Large intestine (tissue), 12 donors: ENCODE data around the gene RAMACL. TPM values are rescaled to one million over a fixed set of nuclear protein-coding genes. Genes with fewer than 3 reads are reported as not detected.
"Not testable (repeated sequence)": the region's sequence is repeated elsewhere in the genome, so short reads cannot be mapped to it uniquely, and the experiment has no call there.

Source experiments
- DNase-seq, 2 donors: peaks; one replicate each; pipeline versions ENCODE4 v3.0.0 to v3.0.0-alpha.2; 2013
- H3K27ac ChIP-seq: one replicate; pipeline ENCODE4 v1.5.1; 2013; ENCODE audit warnings: low read length
- H3K27me3 ChIP-seq: 2 replicates; pipeline ENCODE4 v1.6.1; 2013; ENCODE audit warnings: low read length; ENCODE audit not compliant: control insufficient read depth, insufficient read depth
- H3K36me3 ChIP-seq: 2 replicates; pipeline ENCODE4 v1.6.1; 2013; ENCODE audit warnings: low read length; ENCODE audit not compliant: control insufficient read depth, insufficient read depth
- H3K4me1 ChIP-seq: one replicate; pipeline ENCODE4 v1.6.1; 2013; ENCODE audit warnings: low read length; ENCODE audit not compliant: control insufficient read depth, insufficient read depth
- H3K4me3 ChIP-seq: one replicate; pipeline ENCODE4 v1.5.1; 2013; ENCODE audit warnings: low read length
- H3K9me3 ChIP-seq: one replicate; pipeline ENCODE4 v1.6.1; 2013; ENCODE audit warnings: mild to moderate bottlenecking, low read depth, low read length, moderate library complexity; ENCODE audit not compliant: control insufficient read depth
- WGBS: methylation state at CpG from one replicate; pipeline ENCODE4 v1.1.5; 2013; ENCODE audit warnings: low lambda C conversion rate; ENCODE audit not compliant: insufficient coverage; 5-methylcytosine and 5-hydroxymethylcytosine counted together
- long read RNA-seq, 11 donors: transcript quantifications; one replicate each; lab custom pipeline, GENCODE V29; 2026
- polyA plus RNA-seq: library from polyadenylated mRNA; unstranded; fragments of 120-200 nt; gene quantifications from one replicate; pipeline ENCODE4 v1.2.1, GENCODE V29; 2013

The RAMACL gene
- polyA plus RNA-seq: 0.30 TPM
- long read RNA-seq, donor 1, transcript RAMACL-201 (1 exons, 1,991 nt): major isoform, 13 of 13 reads
- long read RNA-seq, donor 1, partial matches to known transcripts: 0 of 13 reads
- long read RNA-seq, donor 1, other reads (novel, unspliced or antisense): 0 of 13 reads
- long read RNA-seq, donor 2, transcript RAMACL-201 (1 exons, 1,991 nt): major isoform, 43 of 43 reads
- long read RNA-seq, donor 2, partial matches to known transcripts: 0 of 43 reads
- long read RNA-seq, donor 2, other reads (novel, unspliced or antisense): 0 of 43 reads
- long read RNA-seq, donor 3, transcript RAMACL-201 (1 exons, 1,991 nt): major isoform, 67 of 67 reads
- long read RNA-seq, donor 3, partial matches to known transcripts: 0 of 67 reads
- long read RNA-seq, donor 3, other reads (novel, unspliced or antisense): 0 of 67 reads
- long read RNA-seq, donor 4, partial matches to known transcripts: 0 of 1 reads
- long read RNA-seq, donor 4, other reads (novel, unspliced or antisense): 0 of 1 reads
- long read RNA-seq, donor 5, transcript RAMACL-201 (1 exons, 1,991 nt): major isoform, 13 of 13 reads
- long read RNA-seq, donor 5, partial matches to known transcripts: 0 of 13 reads
- long read RNA-seq, donor 5, other reads (novel, unspliced or antisense): 0 of 13 reads
- long read RNA-seq, donor 6, transcript RAMACL-201 (1 exons, 1,991 nt): major isoform, 22 of 22 reads
- long read RNA-seq, donor 6, partial matches to known transcripts: 0 of 22 reads
- long read RNA-seq, donor 6, other reads (novel, unspliced or antisense): 0 of 22 reads
- long read RNA-seq, donor 7, transcript RAMACL-201 (1 exons, 1,991 nt): major isoform, 15 of 15 reads
- long read RNA-seq, donor 7, partial matches to known transcripts: 0 of 15 reads
- long read RNA-seq, donor 7, other reads (novel, unspliced or antisense): 0 of 15 reads
- long read RNA-seq, donor 8, transcript RAMACL-201 (1 exons, 1,991 nt): major isoform, 34 of 34 reads
- long read RNA-seq, donor 8, partial matches to known transcripts: 0 of 34 reads
- long read RNA-seq, donor 8, other reads (novel, unspliced or antisense): 0 of 34 reads
- long read RNA-seq, donor 9, transcript RAMACL-201 (1 exons, 1,991 nt): major isoform, 29 of 29 reads
- long read RNA-seq, donor 9, partial matches to known transcripts: 0 of 29 reads
- long read RNA-seq, donor 9, other reads (novel, unspliced or antisense): 0 of 29 reads
- long read RNA-seq, donor 10, transcript RAMACL-201 (1 exons, 1,991 nt): major isoform, 23 of 23 reads
- long read RNA-seq, donor 10, partial matches to known transcripts: 0 of 23 reads
- long read RNA-seq, donor 10, other reads (novel, unspliced or antisense): 0 of 23 reads
- long read RNA-seq, donor 11, transcript RAMACL-201 (1 exons, 1,991 nt): major isoform, 19 of 19 reads
- long read RNA-seq, donor 11, partial matches to known transcripts: 0 of 19 reads
- long read RNA-seq, donor 11, other reads (novel, unspliced or antisense): 0 of 19 reads

DNA sequence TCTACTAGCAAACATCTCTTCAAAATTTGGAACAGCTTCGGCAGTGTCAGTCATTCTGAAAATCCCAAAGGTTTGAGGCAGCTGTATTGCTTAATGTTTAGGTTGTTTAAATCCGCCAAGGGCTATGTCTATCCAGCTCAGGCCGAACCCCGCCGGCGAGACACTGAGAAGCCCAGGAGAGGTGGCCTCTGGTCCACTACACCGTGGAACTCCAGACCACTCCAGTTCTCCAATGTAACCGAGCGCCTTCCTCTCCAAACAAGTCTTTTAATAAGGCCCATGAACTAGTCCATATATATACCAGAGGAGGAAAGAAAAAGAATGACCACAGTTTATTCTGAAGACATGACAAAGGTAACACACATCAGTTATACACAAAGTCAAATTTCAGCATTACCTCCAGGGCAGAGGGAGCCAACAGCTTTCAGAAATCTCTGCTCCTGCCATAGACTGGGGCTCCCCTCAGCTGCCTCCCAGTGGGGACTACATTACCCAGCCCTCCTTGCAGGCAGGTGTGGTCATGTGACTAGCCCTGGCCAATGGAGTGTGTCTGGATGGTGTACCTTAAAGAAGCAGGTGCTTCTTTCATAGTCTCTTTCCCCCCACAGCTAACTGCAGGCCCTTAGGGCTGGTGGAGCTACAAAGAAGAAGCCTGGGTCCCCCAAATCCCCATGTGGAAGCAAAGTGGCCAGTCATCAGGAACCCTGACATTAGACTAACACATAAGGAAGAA, at the start of gene RAMACL:
Gene RAMACL (minus strand): TSS at position 255 of the 733 bp plus-strand sequence. CDS start 201 bp downstream, at position 54.
- no peaks in the 10 kb centered on the region for H3K27me3 ChIP-seq
- H3K9me3 ChIP-seq: no peaks in the 10 kb centered on the region
- H3K36me3 ChIP-seq: no peaks in the 10 kb centered on the region
- peaks cover 2% of the 10 kb centered on the region for H3K4me1 ChIP-seq
- no peak within 1 kb of the TSS for H3K4me3 ChIP-seq
- peak in 1 of 2 donors; percentile 43 for DNase-seq
- H3K27ac ChIP-seq: no peak within 1 kb of the TSS
- no CpG with 5 or more reads among the region's 9 CpGs for WGBS

- WGBS: no CpG with 5 or more reads among the region's 20 CpGs
- Histone ChIP-seq H3K4me3 (no peak overlapping the region), H3K4me1 (no peaks in the 10 kb centered on the region), H3K27ac (no peak overlapping the region), H3K9me3 (no peaks in the 10 kb centered on the region), H3K27me3 (peaks cover 36% of the 10 kb centered on the region), H3K36me3 (no peaks in the 10 kb centered on the region)
- DNase-seq: no peak
These were observed 48.8 kb upstream of the RAMACL start for GRCh38 chr6:166635013-166635970.

- peaks cover 39% of the 10 kb centered on the region for H3K27me3 ChIP-seq
- H3K9me3 ChIP-seq, H3K27ac ChIP-seq, H3K4me3 ChIP-seq, H3K36me3 ChIP-seq, H3K4me1 ChIP-seq, DNase-seq: not testable (repeated sequence)
- WGBS: no CpG with 5 or more reads among the region's 4 CpGs
These were observed 48.1 kb upstream of the RAMACL start for GRCh38 chr6:166634581-166634980.

- DNase-seq: no peak
These were observed 47.5 kb upstream of the RAMACL start for GRCh38 chr6:166633732-166634535.

GRCh38 chr6:166632731-166633130, 46.3 kb upstream of the RAMACL start:
- Histone ChIP-seq H3K9me3 (no peaks in the 10 kb centered on the region), H3K27me3 (peaks cover 41% of the 10 kb centered on the region), H3K4me1 (peaks cover 13% of the 10 kb centered on the region), H3K36me3 (no peaks in the 10 kb centered on the region), H3K4me3 (no peak overlapping the region), H3K27ac (no peak overlapping the region)
- WGBS: 95% methylated on average over 4 of the region's 11 CpGs
- no peak for DNase-seq

More at GRCh38 chr6:166633732-166634535, 47.5 kb upstream of the RAMACL start:
- no peaks in the 10 kb centered on the region for H3K36me3 ChIP-seq
- peaks cover 2% of the 10 kb centered on the region for H3K4me1 ChIP-seq
- 73% methylated on average over 6 of the region's 26 CpGs for WGBS
- H3K9me3 ChIP-seq: no peaks in the 10 kb centered on the region
- no peak overlapping the region for H3K4me3 ChIP-seq
- H3K27me3 ChIP-seq: peaks cover 39% of the 10 kb centered on the region
- no peak overlapping the region for H3K27ac ChIP-seq

DNA sequence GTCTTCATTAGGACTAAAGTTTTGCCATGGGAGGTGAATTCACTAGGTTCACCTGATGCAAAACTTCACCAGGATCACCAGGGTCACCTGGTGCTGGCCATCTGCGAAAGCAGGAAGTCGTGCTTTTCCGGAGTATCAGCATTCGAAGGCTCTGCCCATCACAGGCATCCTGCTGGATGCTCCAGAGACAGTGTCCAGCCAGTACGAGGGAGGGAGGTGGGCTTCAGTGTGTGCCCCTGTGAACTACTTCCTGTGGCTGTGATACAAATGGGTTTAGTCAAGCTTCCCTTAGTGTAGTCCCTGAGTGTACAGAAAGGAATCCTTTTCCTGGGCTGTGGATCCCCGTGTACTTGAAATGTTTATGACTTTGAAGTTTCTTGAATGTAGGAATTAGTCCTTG, 44.0 kb upstream of the RAMACL start:
- no CpG with 5 or more reads among the region's 6 CpGs for WGBS
- H3K9me3 ChIP-seq: no peaks in the 10 kb centered on the region
- DNase-seq: no peak
- H3K4me3 ChIP-seq: no peak overlapping the region
- no peak overlapping the region for H3K27ac ChIP-seq
- H3K36me3 ChIP-seq: no peaks in the 10 kb centered on the region
- H3K4me1 ChIP-seq: peaks cover 19% of the 10 kb centered on the region
- peaks cover 51% of the 10 kb centered on the region for H3K27me3 ChIP-seq

GRCh38 chr6:166629628-166630027, 43.1 kb upstream of the RAMACL start:
- peaks cover 19% of the 10 kb centered on the region for H3K4me1 ChIP-seq
- no peak overlapping the region for H3K27ac ChIP-seq
- no peak for DNase-seq
- WGBS: 90% methylated on average over 3 of the region's 5 CpGs
- no peaks in the 10 kb centered on the region for H3K9me3 ChIP-seq
- H3K4me3 ChIP-seq: no peak overlapping the region
- no peaks in the 10 kb centered on the region for H3K36me3 ChIP-seq
- peaks cover 57% of the 10 kb centered on the region for H3K27me3 ChIP-seq
